IPS-11a (cell line): ENCODE data around the gene PSMD11.
A peak's percentile ranks its signal among the peaks of the same experiment; 100 is the strongest.
"Not testable (repeated sequence)": the region's sequence is repeated elsewhere in the genome, so short reads cannot be mapped to it uniquely, and the experiment has no call there.

Experiments used
- H3K4me3 ChIP-seq: one replicate; pipeline ENCODE4 v1.5.1; 2013; ENCODE audit warnings: low read depth, low read length, control low read depth

The PSMD11 gene

GRCh38 chr17:32444301-32445073 is at the start of gene PSMD11:
TSS of gene PSMD11 (plus strand) at chr17:32444510. CDS start at chr17:32444524, 14 bp downstream.
- peak within 1 kb of the TSS; percentile 91 for H3K4me3 ChIP-seq

DNA sequence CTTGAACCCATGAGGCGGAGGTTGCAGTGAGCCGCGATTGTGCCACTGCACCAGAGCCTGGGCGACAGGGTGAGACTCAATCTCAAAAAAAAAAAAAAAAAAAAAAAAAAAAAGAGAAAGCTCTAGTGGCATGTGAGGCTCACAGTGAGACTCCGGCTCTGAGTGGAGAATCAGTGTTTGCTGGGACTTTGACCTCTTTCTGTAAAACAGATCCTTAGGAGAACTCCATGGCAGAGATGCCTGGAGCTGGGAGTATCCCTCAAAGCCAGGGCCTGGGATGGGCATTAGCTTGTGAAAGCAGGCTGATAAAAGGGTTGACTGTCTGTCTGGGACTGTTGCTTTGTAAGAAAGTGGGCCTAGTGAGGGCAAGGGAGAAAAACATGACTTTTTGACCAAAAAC is 48.0 kb upstream of the PSMD11 start:
- H3K4me3 ChIP-seq = no peak overlapping the region

DNA sequence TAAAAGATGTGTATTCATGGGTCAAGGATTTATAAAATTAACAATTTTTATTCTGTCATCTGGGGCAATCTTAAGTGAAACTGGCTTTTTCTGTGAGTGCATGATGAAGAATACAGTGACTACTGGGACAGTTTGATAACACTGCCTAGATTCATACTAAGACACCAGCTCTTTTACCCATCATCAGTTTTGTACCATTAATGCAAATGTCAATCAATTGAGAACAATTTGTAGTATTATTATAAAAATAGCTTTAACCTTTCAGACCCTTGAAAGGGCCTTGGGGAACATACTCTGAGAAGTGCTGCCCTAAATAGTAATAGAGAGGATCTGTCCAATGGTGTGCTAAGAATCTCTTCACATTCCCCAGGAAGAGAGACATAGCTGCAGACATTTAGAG is 45.4 kb upstream of the PSMD11 start:
- no peak overlapping the region for H3K4me3 ChIP-seq

DNA sequence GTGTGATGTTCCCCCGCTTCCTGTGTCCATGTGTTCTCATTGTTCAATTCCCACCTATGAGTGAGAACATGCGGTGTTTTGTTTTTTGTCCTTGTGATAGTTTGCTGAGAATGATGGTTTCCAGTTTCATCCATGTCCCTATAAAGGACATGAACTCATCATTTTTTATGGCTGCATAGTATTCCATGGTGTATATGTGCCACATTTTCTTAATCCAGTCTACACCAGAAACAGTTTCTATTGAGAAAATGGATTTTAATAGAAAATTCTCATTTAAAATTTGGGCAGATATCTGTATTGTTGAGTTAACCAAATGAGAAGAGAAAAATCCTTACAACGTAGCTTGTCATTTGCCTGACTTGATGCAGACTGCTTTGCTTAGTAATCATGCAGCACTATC is 34.2 kb upstream of the PSMD11 start:
- not testable (repeated sequence) for H3K4me3 ChIP-seq

GRCh38 chr17:32426894-32427293 is 17.4 kb upstream of the PSMD11 start:
- H3K4me3 ChIP-seq = no peak overlapping the region

GRCh38 chr17:32429598-32429997 is 14.7 kb upstream of the PSMD11 start:
- H3K4me3 ChIP-seq = no peak overlapping the region

GRCh38 chr17:32440722-32441121 is 3.6 kb upstream of the PSMD11 start:
- H3K4me3 ChIP-seq = no peak overlapping the region

DNA sequence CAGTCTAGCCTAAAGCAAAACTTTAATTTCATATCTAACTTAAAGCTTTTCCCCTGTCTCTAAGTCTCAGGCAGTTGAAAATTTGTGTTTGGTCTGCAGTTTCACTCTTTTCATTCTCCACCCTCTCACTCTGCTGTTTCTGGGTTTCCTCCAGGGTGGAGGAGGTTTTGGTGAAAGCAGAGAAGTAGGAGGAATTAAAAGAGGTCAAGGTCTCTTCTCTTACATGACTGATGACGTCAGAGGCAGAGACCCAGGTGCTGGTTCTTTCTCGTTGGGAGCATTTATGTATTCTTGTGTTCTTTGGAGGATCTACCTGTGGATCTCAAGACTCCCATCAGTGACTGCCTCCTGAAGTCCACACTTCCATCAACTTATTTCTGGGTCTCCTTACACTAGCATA is 2.4 kb upstream of the PSMD11 start:
- no peak overlapping the region for H3K4me3 ChIP-seq

DNA sequence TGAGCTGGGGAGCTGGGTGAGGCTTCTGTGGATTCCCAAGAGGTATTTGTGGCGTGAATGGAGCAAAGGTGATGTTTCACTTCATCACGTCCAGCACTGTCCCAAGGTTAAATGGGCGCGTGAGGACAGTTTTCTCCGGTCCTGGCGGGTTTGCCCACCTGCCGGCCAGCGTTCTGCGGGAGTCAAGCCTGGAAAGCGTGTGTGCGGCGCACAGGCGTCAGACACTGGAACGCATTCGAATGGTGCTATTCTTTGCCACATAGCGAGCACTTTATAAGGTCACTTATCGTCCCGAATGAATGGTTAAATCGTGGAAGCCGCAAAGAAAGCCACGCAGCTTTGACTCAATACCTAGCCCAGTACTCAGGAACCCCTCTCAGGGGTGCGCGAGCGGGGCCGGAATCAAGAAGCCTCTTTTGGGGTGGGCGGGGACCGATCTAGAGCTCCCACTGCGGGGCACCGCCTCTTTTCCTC is 446 bp upstream of the PSMD11 start:
- peak overlapping the region; percentile 24 for H3K4me3 ChIP-seq

DNA sequence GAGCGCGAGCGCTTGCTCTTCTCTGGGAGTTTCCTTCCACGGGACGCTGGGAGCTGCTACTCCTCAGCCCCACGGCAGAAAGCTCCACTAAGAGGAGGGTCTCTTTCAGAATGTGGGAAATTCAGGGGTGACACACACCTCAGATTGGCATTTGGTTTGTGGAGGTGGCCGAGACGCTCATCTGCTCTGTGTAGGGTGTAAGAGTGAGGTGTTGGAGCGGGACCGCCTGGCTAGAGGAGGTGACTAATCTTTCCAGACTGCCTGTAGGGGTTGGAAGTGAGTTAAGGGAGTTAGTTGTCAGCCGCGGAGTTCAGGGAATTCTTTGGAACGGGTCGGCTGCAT is 735 bp downstream of the PSMD11 start:
- H3K4me3 ChIP-seq = peak overlapping the region; percentile 91

DNA sequence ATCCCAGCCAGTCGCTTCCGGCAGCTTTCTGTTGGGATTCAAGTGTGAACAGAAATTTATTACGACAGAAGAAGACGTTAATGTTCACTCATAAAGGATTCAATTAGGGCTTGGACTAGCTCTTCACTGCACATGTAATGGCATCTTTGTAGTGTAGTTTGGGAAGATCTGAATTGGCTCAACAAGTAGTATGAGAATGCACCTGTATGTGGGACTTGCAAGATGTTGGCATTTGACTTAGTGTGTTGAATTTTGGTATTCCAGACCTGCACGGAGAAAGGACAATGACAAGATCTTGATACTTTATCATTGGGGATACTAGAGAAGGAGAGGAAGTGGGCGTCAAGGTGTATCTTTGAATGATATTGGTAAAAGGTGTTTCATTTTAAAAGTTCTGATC is 1.2 kb downstream of the PSMD11 start:
- H3K4me3 ChIP-seq = peak overlapping the region; percentile 91

- H3K4me3 ChIP-seq = peak overlapping the region; percentile 91
These were observed 1.7 kb downstream of the PSMD11 start for GRCh38 chr17:32445971-32446370.

DNA sequence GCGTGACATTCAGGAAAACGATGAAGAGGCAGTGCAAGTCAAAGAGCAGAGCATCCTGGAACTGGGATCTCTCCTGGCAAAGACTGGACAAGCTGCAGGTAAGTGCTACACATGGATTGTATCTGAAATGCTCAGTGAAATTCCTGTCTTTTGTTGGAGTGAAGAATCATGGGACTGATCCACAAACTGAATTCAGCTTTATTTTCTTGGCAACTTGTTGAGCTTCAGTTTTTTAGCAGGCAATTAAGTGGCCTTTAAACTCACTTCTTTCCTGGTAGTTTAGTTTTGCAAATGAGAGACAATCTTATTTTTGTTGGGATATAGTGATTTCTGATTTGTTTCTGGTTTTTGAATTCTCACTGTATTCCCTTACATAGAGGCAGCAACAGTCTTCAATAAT is 2.6 kb downstream of the PSMD11 start:
- H3K4me3 ChIP-seq = no peak overlapping the region

DNA sequence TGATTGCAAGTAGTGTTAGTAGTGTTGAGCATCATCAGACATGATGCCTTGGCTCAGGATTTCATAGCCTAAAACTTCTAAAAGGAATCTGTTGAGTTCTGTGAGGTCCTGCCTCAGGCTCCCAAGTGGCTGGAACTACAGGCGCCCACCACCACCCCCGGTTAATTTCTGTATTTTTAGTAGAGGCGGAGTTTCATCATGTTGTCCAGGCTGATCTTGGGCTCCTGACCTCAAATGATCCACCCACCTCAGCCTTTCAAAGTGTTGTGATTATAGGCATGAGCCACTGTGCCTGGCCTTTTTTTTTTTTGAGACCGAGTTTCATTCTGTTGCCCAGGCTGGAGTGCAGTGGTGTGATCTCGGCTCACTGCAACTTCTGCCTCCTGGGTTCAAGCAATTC is 5.7 kb downstream of the PSMD11 start:
- no peak overlapping the region for H3K4me3 ChIP-seq

GRCh38 chr17:32450379-32450778 is 6.1 kb downstream of the PSMD11 start:
- H3K4me3 ChIP-seq = not testable (repeated sequence)

DNA sequence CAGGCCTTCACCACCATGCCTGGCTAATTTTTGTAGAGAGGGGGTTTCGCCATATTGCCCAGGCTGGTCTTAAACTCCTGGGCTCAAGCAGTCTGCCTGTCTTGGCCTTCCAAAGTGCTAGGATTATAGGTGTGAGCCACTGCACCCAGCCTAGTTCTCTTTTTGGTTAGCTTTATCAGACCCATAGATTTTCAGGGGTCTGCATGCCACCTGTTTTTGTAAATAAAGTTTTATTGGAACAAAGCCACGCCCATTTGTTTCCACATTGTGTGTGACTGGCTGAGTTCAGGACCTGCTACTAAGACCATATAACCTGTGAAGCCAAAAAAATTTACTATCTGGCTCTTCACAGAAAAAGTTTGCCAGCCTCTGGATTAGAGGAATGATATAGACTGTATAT is 7.6 kb downstream of the PSMD11 start:
- no peak overlapping the region for H3K4me3 ChIP-seq

GRCh38 chr17:32452281-32452680 is 8.0 kb downstream of the PSMD11 start:
- H3K4me3 ChIP-seq = no peak overlapping the region

- H3K4me3 ChIP-seq = no peak overlapping the region
These were observed 9.1 kb downstream of the PSMD11 start for GRCh38 chr17:32453370-32453769.

GRCh38 chr17:32458371-32458770 is 14.1 kb downstream of the PSMD11 start:
- no peak overlapping the region for H3K4me3 ChIP-seq

GRCh38 chr17:32460054-32460453 is 15.7 kb downstream of the PSMD11 start:
- no peak overlapping the region for H3K4me3 ChIP-seq

- no peak overlapping the region for H3K4me3 ChIP-seq
These were observed 17.2 kb downstream of the PSMD11 start for GRCh38 chr17:32461498-32461852.

- H3K4me3 ChIP-seq = no peak overlapping the region
These were observed 17.7 kb downstream of the PSMD11 start for GRCh38 chr17:32461853-32462617.
